ENCODE data around the gene NRL.

The NRL gene

GRCh38 chr14:24114532-24115421, at the start of gene NRL, which contains the start of gene DCAF11:
Gene NRL, minus strand, starts transcription at chr14:24114949. Its CDS starts 32,101 bp downstream, at chr14:24082848.
Gene DCAF11, plus strand, starts transcription at chr14:24114777. Its CDS starts 818 bp downstream, at chr14:24115595.
- TF ChIP-seq JUND (IDR thresholded peaks at IDR 0.05; ENCODE audit: low read depth) = no peak
- in situ Hi-C loops (cut with HindIII; ENCODE audit: low pct_unique_long_range_greater_than_20kb, low sequenced_read_pairs) = no loop called here
- DNase-seq (ENCODE audit: low read depth in 1 of 2, low spot score in 1 of 2) = peak; percentile 80 to 99

- in situ Hi-C loops (cut with HindIII; ENCODE audit: low pct_unique_long_range_greater_than_20kb, low sequenced_read_pairs) = no loop called here
- no peak for DNase-seq (ENCODE audit: low read depth in 1 of 2, low spot score in 1 of 2)
- no peak for TF ChIP-seq JUND (IDR thresholded peaks at IDR 0.05; ENCODE audit: low read depth)
Observed at GRCh38 chr14:24162093-24162492, 47.3 kb upstream of the NRL start.

- DNase-seq (ENCODE audit: low read depth in 1 of 2, low spot score in 1 of 2) = peak; percentile 84 to 90
- in situ Hi-C loops (cut with HindIII; ENCODE audit: low pct_unique_long_range_greater_than_20kb, low sequenced_read_pairs) = no loop called here
- no peak for TF ChIP-seq JUND (IDR thresholded peaks at IDR 0.05; ENCODE audit: low read depth)
Observed at GRCh38 chr14:24160850-24161804, 46.4 kb upstream of the NRL start, which contains the start of gene IRF9. Gene IRF9, plus strand, starts transcription at chr14:24161265. Its CDS starts 880 bp downstream, at chr14:24162145.

- no peak for TF ChIP-seq JUND (IDR thresholded peaks at IDR 0.05; ENCODE audit: low read depth)
- in situ Hi-C loops (cut with HindIII; ENCODE audit: low pct_unique_long_range_greater_than_20kb, low sequenced_read_pairs) = no loop called here
- no peak for DNase-seq (ENCODE audit: low read depth in 1 of 2, low spot score in 1 of 2)
Observed at GRCh38 chr14:24160499-24160849, 45.7 kb upstream of the NRL start.

GRCh38 chr14:24159777-24160498, 45.2 kb upstream of the NRL start:
- TF ChIP-seq JUND (IDR thresholded peaks at IDR 0.05; ENCODE audit: low read depth) = no peak
- DNase-seq (ENCODE audit: low read depth in 1 of 2, low spot score in 1 of 2) = no peak
- in situ Hi-C loops (cut with HindIII; ENCODE audit: low pct_unique_long_range_greater_than_20kb, low sequenced_read_pairs) = no loop called here

GRCh38 chr14:24157331-24157730, 42.6 kb upstream of the NRL start:
- TF ChIP-seq JUND (IDR thresholded peaks at IDR 0.05; ENCODE audit: low read depth) = no peak
- no peak for DNase-seq (ENCODE audit: low read depth in 1 of 2, low spot score in 1 of 2)
- in situ Hi-C loops (cut with HindIII; ENCODE audit: low pct_unique_long_range_greater_than_20kb, low sequenced_read_pairs) = no loop called here

- no peak for TF ChIP-seq JUND (IDR thresholded peaks at IDR 0.05; ENCODE audit: low read depth)
- in situ Hi-C loops (cut with HindIII; ENCODE audit: low pct_unique_long_range_greater_than_20kb, low sequenced_read_pairs) = no loop called here
- no peak for DNase-seq (ENCODE audit: low read depth in 1 of 2, low spot score in 1 of 2)
Observed at GRCh38 chr14:24156840-24157239, 42.1 kb upstream of the NRL start.

- no peak for TF ChIP-seq JUND (IDR thresholded peaks at IDR 0.05; ENCODE audit: low read depth)
- DNase-seq (ENCODE audit: low read depth in 1 of 2, low spot score in 1 of 2) = no peak
- in situ Hi-C loops (cut with HindIII; ENCODE audit: low pct_unique_long_range_greater_than_20kb, low sequenced_read_pairs) = no loop called here
Observed at GRCh38 chr14:24155100-24155499, 40.4 kb upstream of the NRL start.

- TF ChIP-seq JUND (IDR thresholded peaks at IDR 0.05; ENCODE audit: low read depth) = no peak
- in situ Hi-C loops (cut with HindIII; ENCODE audit: low pct_unique_long_range_greater_than_20kb, low sequenced_read_pairs) = no loop called here
- no peak for DNase-seq (ENCODE audit: low read depth in 1 of 2, low spot score in 1 of 2)
Observed at GRCh38 chr14:24151404-24152080, 36.8 kb upstream of the NRL start.

GRCh38 chr14:24150993-24151392, 36.2 kb upstream of the NRL start:
- in situ Hi-C loops (cut with HindIII; ENCODE audit: low pct_unique_long_range_greater_than_20kb, low sequenced_read_pairs) = no loop called here
- no peak for DNase-seq (ENCODE audit: low read depth in 1 of 2, low spot score in 1 of 2)
- no peak for TF ChIP-seq JUND (IDR thresholded peaks at IDR 0.05; ENCODE audit: low read depth)

- no peak for DNase-seq (ENCODE audit: low read depth in 1 of 2, low spot score in 1 of 2)
- TF ChIP-seq JUND (IDR thresholded peaks at IDR 0.05; ENCODE audit: low read depth) = no peak
Observed at GRCh38 chr14:24150567-24150966, 35.8 kb upstream of the NRL start.

GRCh38 chr14:24150061-24150460, 35.3 kb upstream of the NRL start:
- no peak for DNase-seq (ENCODE audit: low read depth in 1 of 2, low spot score in 1 of 2)
- no peak for TF ChIP-seq JUND (IDR thresholded peaks at IDR 0.05; ENCODE audit: low read depth)
- in situ Hi-C loops (cut with HindIII; ENCODE audit: low pct_unique_long_range_greater_than_20kb, low sequenced_read_pairs) = no loop called here

More at GRCh38 chr14:24150567-24150966, 35.8 kb upstream of the NRL start:
- in situ Hi-C loops (cut with HindIII; ENCODE audit: low pct_unique_long_range_greater_than_20kb, low sequenced_read_pairs) = no loop called here

Measured in T47D (cell line).